Thyroid gland (tissue), 4 donors: ENCODE data around the gene PPM1H.

ENCODE experiments used
- POLR2A ChIP-seq, 2 donors: fragments of 450-650 bp; IDR thresholded peaks; one replicate each; pipeline ENCODE4 v1.6.1; 2017; ENCODE audit warnings: antibody characterized with exemption in 2 of 2, mild to moderate bottlenecking in 2 of 2, moderate library complexity in 1 of 2
- TF ChIP-seq, protein P1 (sequence below), 6 experiments: fragments of 200-600 bp in 3 of 6; fragments of 450-650 bp in 3 of 6; sonication (generic) in 3 of 6; IDR thresholded peaks; one replicate each; pipeline ENCODE4 v1.5.1; 2016 to 2019; ENCODE audit warnings: antibody characterized with exemption in 6 of 6, mild to moderate bottlenecking in 2 of 6, inconsistent platforms in 1 of 6, moderate library complexity in 1 of 6

DNA sequence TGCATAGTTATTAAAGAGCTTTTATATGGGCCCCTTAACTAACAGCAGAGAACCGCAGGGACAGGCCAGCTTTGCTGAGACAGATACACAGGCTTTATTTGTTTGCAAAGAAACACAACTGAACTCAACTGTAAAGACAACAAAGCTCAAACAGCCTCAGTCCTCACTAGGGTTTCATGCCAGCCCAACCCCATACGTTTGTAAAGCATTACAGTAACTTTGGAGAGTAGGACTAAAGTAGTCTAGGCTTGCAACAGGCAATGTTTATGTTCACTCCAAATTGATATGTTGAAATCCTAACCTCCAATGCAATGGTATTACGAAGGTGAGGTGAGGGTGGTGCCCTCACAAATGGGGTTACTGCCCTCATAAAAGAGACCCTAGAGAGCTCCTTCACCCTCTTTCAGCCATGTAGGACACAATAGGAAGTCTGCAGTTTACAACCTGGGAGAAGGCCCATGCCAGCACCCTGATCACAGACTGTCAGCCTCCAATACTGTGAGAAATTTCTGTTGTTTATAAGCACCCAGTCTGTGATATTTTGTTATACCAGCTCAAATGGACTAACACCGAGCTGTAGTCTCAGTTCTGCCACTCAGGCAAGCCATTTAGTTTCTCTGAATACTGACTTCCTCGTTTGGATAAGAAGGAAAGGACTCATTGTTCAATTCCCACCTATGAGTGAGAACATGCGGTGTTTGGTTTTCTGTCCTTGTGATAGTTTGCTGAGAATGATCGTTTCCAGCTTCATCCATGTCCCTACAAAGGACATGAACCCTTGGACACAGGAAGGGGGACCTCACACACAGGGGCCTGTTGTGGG is 35.2 kb downstream of the PPM1H start:
- TF ChIP-seq, protein P1, sequence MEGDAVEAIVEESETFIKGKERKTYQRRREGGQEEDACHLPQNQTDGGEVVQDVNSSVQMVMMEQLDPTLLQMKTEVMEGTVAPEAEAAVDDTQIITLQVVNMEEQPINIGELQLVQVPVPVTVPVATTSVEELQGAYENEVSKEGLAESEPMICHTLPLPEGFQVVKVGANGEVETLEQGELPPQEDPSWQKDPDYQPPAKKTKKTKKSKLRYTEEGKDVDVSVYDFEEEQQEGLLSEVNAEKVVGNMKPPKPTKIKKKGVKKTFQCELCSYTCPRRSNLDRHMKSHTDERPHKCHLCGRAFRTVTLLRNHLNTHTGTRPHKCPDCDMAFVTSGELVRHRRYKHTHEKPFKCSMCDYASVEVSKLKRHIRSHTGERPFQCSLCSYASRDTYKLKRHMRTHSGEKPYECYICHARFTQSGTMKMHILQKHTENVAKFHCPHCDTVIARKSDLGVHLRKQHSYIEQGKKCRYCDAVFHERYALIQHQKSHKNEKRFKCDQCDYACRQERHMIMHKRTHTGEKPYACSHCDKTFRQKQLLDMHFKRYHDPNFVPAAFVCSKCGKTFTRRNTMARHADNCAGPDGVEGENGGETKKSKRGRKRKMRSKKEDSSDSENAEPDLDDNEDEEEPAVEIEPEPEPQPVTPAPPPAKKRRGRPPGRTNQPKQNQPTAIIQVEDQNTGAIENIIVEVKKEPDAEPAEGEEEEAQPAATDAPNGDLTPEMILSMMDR (IDR thresholded peaks at IDR 0.05): no peak
- no peak for TF ChIP-seq POLR2A (IDR thresholded peaks at IDR 0.05)
